Activated CD8-positive, alpha-beta T cell treated with anti-CD3 and anti-CD28 coated beads for 36 hours (primary cell): ENCODE measurements around the gene SLC39A11. TPM values are rescaled to one million over a fixed set of nuclear protein-coding genes. Genes with fewer than 3 reads are reported as not detected.

Experiments
- ATAC-seq: fragments of 200-7000 bp; cut with Tn5 transposase; one replicate; pipeline ENCODE4 v1.10.0; 2021; ENCODE audit warnings: mild to moderate bottlenecking, moderate library complexity
- CTCF ChIA-PET: fragments of 350-600 bp; sonication (Branson Sonifier 250); formaldehyde crosslinking; loops from one replicate; lab custom pipeline; 2021; ENCODE audit warnings: antibody characterized with exemption; lab: Charles Lee
- POLR2A ChIA-PET: fragments of 350-600 bp; sonication (Branson Sonifier 250); formaldehyde crosslinking; loops from one replicate; lab custom pipeline; 2021; ENCODE audit warnings: antibody characterized with exemption; lab: Charles Lee
- DNase-seq: peaks from one replicate; pipeline ENCODE4 v3.0.0-alpha.2; 2020
- H3K27ac Mint-ChIP-seq: one replicate; pipeline ENCODE4 v1.8.0; 2021; ENCODE audit warnings: mild to moderate bottlenecking, mixed read lengths
- H3K27me3 Mint-ChIP-seq: one replicate; pipeline ENCODE4 v1.8.0; 2021; ENCODE audit warnings: mixed read lengths
- H3K36me3 Mint-ChIP-seq: one replicate; pipeline ENCODE4 v1.8.0; 2021; ENCODE audit warnings: low read depth, mixed read lengths
- H3K4me1 Mint-ChIP-seq: one replicate; pipeline ENCODE4 v1.8.0; 2021; ENCODE audit warnings: low read depth, mixed read lengths
- H3K4me3 Mint-ChIP-seq: one replicate; pipeline ENCODE4 v1.8.0; 2021; ENCODE audit warnings: mild to moderate bottlenecking, moderate library complexity, mixed read lengths
- H3K9me3 Mint-ChIP-seq: one replicate; pipeline ENCODE4 v1.8.0; 2021; ENCODE audit warnings: mixed read lengths
- CTCF ChIP-seq: fragments of 200-600 bp; IDR thresholded peaks from one replicate; pipeline ENCODE4 v1.8.0; 2022; ENCODE audit warnings: antibody characterized with exemption, mild to moderate bottlenecking
- intact Hi-C: fragments of 100-400 bp; cut with micrococcal nuclease; formaldehyde crosslinking; loops from one replicate; pipeline ENCODE4 v1.10.0; 2022
- total RNA-seq, 2 experiments: library from RNA; stranded (reverse); gene quantifications; one replicate each; pipeline ENCODE4 v1.2.3, GENCODE V29; 2021

SLC39A11 gene
- total RNA-seq, 2 experiments from 2014 or later: 14.4 to 14.9 TPM

- H3K36me3 Mint-ChIP-seq: peaks cover 2% of the 10 kb centered on the region
- no peaks in the 10 kb centered on the region for H3K4me1 Mint-ChIP-seq
- intact Hi-C loops: no loop called here
- no peak overlapping the region for H3K27ac Mint-ChIP-seq
- ChIA-PET CTCF (no interaction called here), POLR2A (no interaction called here)
- no peak for DNase-seq
- H3K9me3 Mint-ChIP-seq: no peaks in the 10 kb centered on the region
- TF ChIP-seq CTCF: no peak
- H3K4me3 Mint-ChIP-seq: no peak overlapping the region
- H3K27me3 Mint-ChIP-seq: no peaks in the 10 kb centered on the region
- ATAC-seq: no peak
Measured at GRCh38 chr17:72916991-72917390, 175.5 kb downstream of the SLC39A11 start.

- intact Hi-C loops: no loop called here
- Mint-ChIP-seq H3K27me3 (no peaks in the 10 kb centered on the region), H3K27ac (no peak overlapping the region), H3K4me1 (no peaks in the 10 kb centered on the region), H3K9me3 (no peaks in the 10 kb centered on the region), H3K36me3 (peaks cover 3% of the 10 kb centered on the region), H3K4me3 (no peak overlapping the region)
- CTCF ChIA-PET: interaction anchor here (2.0 kb wide), 1 partner anchor 190 kb away, joined by 5 read pairs; no protein-coding TSS in a partner anchor
- no peak for DNase-seq
- no peak for ATAC-seq
- TF ChIP-seq CTCF: no peak
- POLR2A ChIA-PET: no interaction called here
Measured at GRCh38 chr17:72915625-72916081, 176.8 kb downstream of the SLC39A11 start.

GRCh38 chr17:72913142-72913682 lies 179.3 kb downstream of the SLC39A11 start:
- Mint-ChIP-seq H3K27me3 (no peaks in the 10 kb centered on the region), H3K9me3 (no peaks in the 10 kb centered on the region), H3K27ac (no peak overlapping the region), H3K4me3 (no peak overlapping the region), H3K36me3 (peaks cover 3% of the 10 kb centered on the region), H3K4me1 (no peaks in the 10 kb centered on the region)
- intact Hi-C loops: no loop called here
- no peak for DNase-seq
- POLR2A ChIA-PET: interaction anchor here (0.6 kb wide), 1 partner anchor 308 kb away, joined by 3 read pairs; no protein-coding TSS in a partner anchor
- CTCF ChIA-PET: no interaction called here
- ATAC-seq: no peak
- no peak for TF ChIP-seq CTCF

- CTCF ChIA-PET: no interaction called here
- Mint-ChIP-seq H3K9me3 (no peaks in the 10 kb centered on the region), H3K27ac (no peak overlapping the region), H3K4me1 (no peaks in the 10 kb centered on the region), H3K27me3 (no peaks in the 10 kb centered on the region), H3K36me3 (peaks cover 2% of the 10 kb centered on the region), H3K4me3 (no peak overlapping the region)
- ATAC-seq (no peak), DNase-seq (no peak)
- intact Hi-C loops: no loop called here
- no peak for TF ChIP-seq CTCF
- POLR2A ChIA-PET: no interaction called here
Measured at GRCh38 chr17:72906306-72906705, 186.2 kb downstream of the SLC39A11 start.

GRCh38 chr17:72903522-72903921 lies 189.0 kb downstream of the SLC39A11 start:
- ATAC-seq (no peak), DNase-seq (no peak)
- no peak overlapping the region for H3K4me3 Mint-ChIP-seq
- H3K27me3 Mint-ChIP-seq: no peaks in the 10 kb centered on the region
- peaks cover 4% of the 10 kb centered on the region for H3K36me3 Mint-ChIP-seq
- TF ChIP-seq CTCF: no peak
- H3K27ac Mint-ChIP-seq: no peak overlapping the region
- H3K9me3 Mint-ChIP-seq: no peaks in the 10 kb centered on the region
- H3K4me1 Mint-ChIP-seq: no peaks in the 10 kb centered on the region
- POLR2A ChIA-PET: interaction anchor here (0.6 kb wide), 1 partner anchor 23 kb away, joined by 4 read pairs; no protein-coding TSS in a partner anchor
- CTCF ChIA-PET: no interaction called here
- intact Hi-C loops: no loop called here
